Endothelial cell of umbilical vein (primary cell): ENCODE measurements around the gene MYO6.

Experiments used
- EZH2 ChIP-seq: IDR thresholded peaks from 2 replicates; pipeline ENCODE4 v1.6.1; 2012; ENCODE audit warnings: borderline replicate concordance, low read depth, mild to moderate bottlenecking, moderate library complexity, low read length, inconsistent platforms; ENCODE audit not compliant: severe bottlenecking
- FOS ChIP-seq: IDR thresholded peaks from 2 replicates; pipeline ENCODE4 v1.6.1; 2011; ENCODE audit warnings: mild to moderate bottlenecking, low read length, moderate library complexity, borderline replicate concordance; ENCODE audit not compliant: insufficient read depth
- JUN ChIP-seq: IDR thresholded peaks from 2 replicates; pipeline ENCODE4 v1.6.1; 2011; ENCODE audit warnings: borderline replicate concordance, low read depth; ENCODE audit not compliant: insufficient read length, insufficient read depth
- MYC ChIP-seq: IDR thresholded peaks from one replicate; pipeline ENCODE4 v1.6.1; 2011; ENCODE audit warnings: mild to moderate bottlenecking, low read depth, low read length
- POLR2A ChIP-seq: IDR thresholded peaks from 2 replicates; pipeline ENCODE4 v1.6.1; 2012; ENCODE audit warnings: low read depth, mild to moderate bottlenecking, control low read depth, low read length
- POLR2AphosphoS5 ChIP-seq: IDR thresholded peaks from 2 replicates; pipeline ENCODE4 v1.6.1; 2012; ENCODE audit warnings: low read depth, mild to moderate bottlenecking, control low read depth, low read length, moderate library complexity; ENCODE audit not compliant: insufficient read depth
- TF ChIP-seq, protein P1 (sequence below), 2 donors: IDR thresholded peaks; 1 replicate in 1 of 2; 2 replicates in 1 of 2; pipeline ENCODE4 v1.5.1; 2011; ENCODE audit warnings: low read length in 2 of 2, mild to moderate bottlenecking in 2 of 2, moderate library complexity in 2 of 2, control low read depth in 1 of 2, inconsistent platforms in 1 of 2, low read depth in 1 of 2; ENCODE audit not compliant: insufficient read depth in 1 of 2; ENCODE audit errors: extremely low read depth in 1 of 2

GRCh38 chr6:75794954-75795739, 46.1 kb downstream of the MYO6 start:
- TF ChIP-seq, protein P1, sequence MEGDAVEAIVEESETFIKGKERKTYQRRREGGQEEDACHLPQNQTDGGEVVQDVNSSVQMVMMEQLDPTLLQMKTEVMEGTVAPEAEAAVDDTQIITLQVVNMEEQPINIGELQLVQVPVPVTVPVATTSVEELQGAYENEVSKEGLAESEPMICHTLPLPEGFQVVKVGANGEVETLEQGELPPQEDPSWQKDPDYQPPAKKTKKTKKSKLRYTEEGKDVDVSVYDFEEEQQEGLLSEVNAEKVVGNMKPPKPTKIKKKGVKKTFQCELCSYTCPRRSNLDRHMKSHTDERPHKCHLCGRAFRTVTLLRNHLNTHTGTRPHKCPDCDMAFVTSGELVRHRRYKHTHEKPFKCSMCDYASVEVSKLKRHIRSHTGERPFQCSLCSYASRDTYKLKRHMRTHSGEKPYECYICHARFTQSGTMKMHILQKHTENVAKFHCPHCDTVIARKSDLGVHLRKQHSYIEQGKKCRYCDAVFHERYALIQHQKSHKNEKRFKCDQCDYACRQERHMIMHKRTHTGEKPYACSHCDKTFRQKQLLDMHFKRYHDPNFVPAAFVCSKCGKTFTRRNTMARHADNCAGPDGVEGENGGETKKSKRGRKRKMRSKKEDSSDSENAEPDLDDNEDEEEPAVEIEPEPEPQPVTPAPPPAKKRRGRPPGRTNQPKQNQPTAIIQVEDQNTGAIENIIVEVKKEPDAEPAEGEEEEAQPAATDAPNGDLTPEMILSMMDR (IDR thresholded peaks at IDR 0.05; ENCODE audit: extremely low read depth in 1 of 2, insufficient read depth in 1 of 2, low read depth in 1 of 2, low read length in 2 of 2) = no peak
- no peak for TF ChIP-seq JUN
- TF ChIP-seq MYC = no peak
- TF ChIP-seq POLR2A = no peak
- TF ChIP-seq EZH2 = no peak
- no peak for TF ChIP-seq POLR2AphosphoS5
- no peak for TF ChIP-seq FOS
